BJ (cell line): ENCODE results near the gene ESPNL. TPM values are rescaled to one million over a fixed set of nuclear protein-coding genes. Genes with fewer than 3 reads are reported as not detected.

Experiments
- CTCF ChIA-PET: fragments of 350-600 bp; formaldehyde crosslinking; extraction: SDS; loops from one replicate; lab custom pipeline; 2021; ENCODE audit warnings: antibody characterized with exemption, inconsistent platforms; lab: Yijun Ruan, JAX
- POLR2A ChIA-PET: fragments of 300-600 bp; sonication (Branson Sonifier 250); formaldehyde crosslinking; extraction: SDS; loops from one replicate; lab custom pipeline; 2021; ENCODE audit warnings: antibody characterized with exemption; lab: Charles Lee
- DNase-seq: peaks from one replicate; pipeline ENCODE4 v3.0.0-alpha.2; 2011; ENCODE audit warnings: low read depth
- H3K27me3 ChIP-seq: 2 replicates; pipeline ENCODE4 v1.6.0; 2011; ENCODE audit warnings: low read length; ENCODE audit not compliant: control insufficient read depth, insufficient read depth
- H3K36me3 ChIP-seq: 2 replicates; pipeline ENCODE4 v1.5.1; 2011; ENCODE audit warnings: low read length; ENCODE audit not compliant: control insufficient read depth, insufficient read depth
- H3K4me3 ChIP-seq: 2 replicates; pipeline ENCODE4 v1.5.1; 2011; ENCODE audit warnings: low read depth, mild to moderate bottlenecking, control low read depth, low read length
- polyA plus RNA-seq: library from polyadenylated mRNA; depleted of rRNA; stranded (reverse); fragments of >200 nt; gene quantifications from 2 replicates; pipeline ENCODE4 v1.2.3, GENCODE V29; 2011
- TF ChIP-seq, protein P1 (sequence below): IDR thresholded peaks from 2 replicates; pipeline ENCODE4 v1.5.1; 2011; ENCODE audit warnings: low read depth, mild to moderate bottlenecking, control low read depth, inconsistent platforms, low read length, moderate library complexity; ENCODE audit not compliant: insufficient read depth

ESPNL gene
- polyA plus RNA-seq, 1 experiment = 2.1 TPM

DNA sequence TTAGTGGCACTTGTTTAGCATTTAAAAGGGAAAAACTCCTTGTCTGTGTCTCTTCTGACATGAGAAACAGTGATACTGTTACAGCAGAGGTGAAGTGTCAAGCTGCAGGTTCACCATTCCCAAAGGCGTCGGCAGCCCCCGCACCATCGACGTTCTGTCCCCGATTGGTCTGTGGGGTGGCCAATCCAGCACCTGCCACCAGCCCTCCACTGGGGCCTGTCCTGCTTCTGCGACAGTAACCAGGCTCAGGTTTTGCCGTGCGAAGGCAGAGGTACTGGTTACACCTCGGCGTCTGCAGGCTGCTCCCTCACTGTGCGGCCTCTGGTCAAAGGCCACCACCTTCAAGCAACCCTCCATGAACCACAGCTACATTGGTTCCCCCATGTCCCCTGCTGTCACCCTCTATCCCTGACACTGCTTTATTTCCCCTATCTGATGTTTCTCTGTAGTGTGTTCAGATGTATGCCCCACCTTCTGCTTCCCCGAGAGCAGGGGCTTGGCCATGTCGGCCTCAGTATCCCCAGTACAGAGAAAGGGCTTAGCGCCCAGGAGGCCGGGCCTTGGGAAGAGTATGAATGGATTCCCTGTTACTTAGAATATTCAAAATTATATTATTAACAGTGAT is 8.6 kb upstream of the ESPNL start:
- TF ChIP-seq, protein P1, sequence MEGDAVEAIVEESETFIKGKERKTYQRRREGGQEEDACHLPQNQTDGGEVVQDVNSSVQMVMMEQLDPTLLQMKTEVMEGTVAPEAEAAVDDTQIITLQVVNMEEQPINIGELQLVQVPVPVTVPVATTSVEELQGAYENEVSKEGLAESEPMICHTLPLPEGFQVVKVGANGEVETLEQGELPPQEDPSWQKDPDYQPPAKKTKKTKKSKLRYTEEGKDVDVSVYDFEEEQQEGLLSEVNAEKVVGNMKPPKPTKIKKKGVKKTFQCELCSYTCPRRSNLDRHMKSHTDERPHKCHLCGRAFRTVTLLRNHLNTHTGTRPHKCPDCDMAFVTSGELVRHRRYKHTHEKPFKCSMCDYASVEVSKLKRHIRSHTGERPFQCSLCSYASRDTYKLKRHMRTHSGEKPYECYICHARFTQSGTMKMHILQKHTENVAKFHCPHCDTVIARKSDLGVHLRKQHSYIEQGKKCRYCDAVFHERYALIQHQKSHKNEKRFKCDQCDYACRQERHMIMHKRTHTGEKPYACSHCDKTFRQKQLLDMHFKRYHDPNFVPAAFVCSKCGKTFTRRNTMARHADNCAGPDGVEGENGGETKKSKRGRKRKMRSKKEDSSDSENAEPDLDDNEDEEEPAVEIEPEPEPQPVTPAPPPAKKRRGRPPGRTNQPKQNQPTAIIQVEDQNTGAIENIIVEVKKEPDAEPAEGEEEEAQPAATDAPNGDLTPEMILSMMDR = no peak
- Histone ChIP-seq H3K4me3 (no peak overlapping the region), H3K36me3 (no peaks in the 10 kb centered on the region), H3K27me3 (no peaks in the 10 kb centered on the region)
- POLR2A ChIA-PET = no interaction called here
- CTCF ChIA-PET = no interaction called here
- no peak for DNase-seq

DNA sequence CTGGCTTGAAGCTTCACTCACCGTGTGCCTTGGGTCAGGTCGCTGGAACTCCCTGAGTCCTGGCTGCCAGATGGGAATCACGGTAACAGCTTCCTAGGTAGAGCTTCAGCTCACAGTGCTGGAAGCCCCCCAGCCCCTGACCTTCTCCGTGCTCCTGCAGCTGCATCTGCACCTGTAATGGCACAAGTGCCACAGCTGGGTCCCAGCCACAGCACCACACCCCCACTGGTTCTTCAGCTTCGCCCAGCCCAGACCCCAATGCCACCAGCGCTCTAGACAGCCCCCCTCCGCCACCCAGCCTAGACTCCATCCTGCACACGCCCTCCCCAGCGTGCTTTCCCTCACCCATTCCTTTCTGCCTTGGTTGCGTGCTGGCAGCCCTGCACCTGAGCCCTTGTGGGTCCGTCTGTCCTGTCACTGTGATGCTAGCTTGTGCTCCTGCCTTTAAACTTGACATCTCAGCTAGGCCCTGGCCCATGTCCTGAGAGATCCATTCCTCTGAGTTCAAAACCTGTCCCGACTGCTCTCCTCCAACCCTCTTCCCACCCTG is 7.6 kb upstream of the ESPNL start:
- ChIA-PET POLR2A (no interaction called here), CTCF (no interaction called here)
- TF ChIP-seq, protein P1 = no peak
- DNase-seq = no peak
- Histone ChIP-seq H3K4me3 (no peak overlapping the region), H3K27me3 (no peaks in the 10 kb centered on the region), H3K36me3 (no peaks in the 10 kb centered on the region)

DNA sequence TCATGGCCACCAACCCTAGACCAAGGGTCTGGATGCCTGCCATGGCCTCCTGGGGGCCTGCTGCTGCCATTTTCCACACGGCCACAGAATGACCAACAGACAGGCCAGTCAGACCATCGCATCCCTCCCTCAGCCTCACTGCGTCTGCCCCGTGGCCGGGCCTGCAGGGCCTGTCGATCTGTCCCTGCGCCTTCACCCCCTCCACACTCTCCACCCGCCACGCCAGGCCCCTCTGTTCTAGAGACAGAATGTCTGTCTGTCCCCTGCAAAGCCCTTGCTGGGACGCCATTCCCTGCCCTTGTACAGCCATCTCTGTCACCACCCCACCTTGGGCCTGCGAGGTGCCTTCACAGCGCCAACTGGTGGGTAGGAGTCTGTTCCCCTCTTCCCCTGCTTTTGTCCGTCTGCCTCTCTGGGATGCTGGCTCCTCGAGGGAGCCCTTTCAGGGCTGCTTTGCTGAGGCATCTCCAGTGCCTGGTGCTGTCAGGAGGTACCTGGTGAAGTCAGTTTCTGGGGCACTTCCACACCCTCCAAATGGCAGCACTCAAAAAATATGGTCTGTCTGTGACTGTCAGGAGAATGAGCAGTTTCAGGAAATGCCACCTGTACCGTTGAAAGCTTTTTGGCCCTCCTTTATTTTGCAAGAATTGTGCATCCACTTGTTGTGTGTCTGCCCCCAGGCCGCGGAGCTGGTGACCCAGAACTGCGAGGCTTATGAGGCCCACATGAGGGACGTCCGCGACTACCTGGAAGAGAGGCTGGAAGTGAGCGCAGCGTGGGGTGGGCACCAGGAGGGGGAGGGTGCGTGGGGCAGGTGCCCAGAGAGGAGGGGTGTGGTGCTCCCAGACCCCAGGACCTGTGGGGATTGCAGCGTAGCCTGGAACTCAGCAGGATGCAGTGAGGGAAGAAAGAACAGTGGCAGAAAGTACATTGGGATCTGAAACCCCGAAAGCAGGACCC is 6.7 kb upstream of the ESPNL start:
- TF ChIP-seq, protein P1 = no peak
- ChIA-PET CTCF (no interaction called here), POLR2A (no interaction called here)
- Histone ChIP-seq H3K27me3 (no peaks in the 10 kb centered on the region), H3K36me3 (no peaks in the 10 kb centered on the region), H3K4me3 (no peak overlapping the region)
- DNase-seq = no peak

DNA sequence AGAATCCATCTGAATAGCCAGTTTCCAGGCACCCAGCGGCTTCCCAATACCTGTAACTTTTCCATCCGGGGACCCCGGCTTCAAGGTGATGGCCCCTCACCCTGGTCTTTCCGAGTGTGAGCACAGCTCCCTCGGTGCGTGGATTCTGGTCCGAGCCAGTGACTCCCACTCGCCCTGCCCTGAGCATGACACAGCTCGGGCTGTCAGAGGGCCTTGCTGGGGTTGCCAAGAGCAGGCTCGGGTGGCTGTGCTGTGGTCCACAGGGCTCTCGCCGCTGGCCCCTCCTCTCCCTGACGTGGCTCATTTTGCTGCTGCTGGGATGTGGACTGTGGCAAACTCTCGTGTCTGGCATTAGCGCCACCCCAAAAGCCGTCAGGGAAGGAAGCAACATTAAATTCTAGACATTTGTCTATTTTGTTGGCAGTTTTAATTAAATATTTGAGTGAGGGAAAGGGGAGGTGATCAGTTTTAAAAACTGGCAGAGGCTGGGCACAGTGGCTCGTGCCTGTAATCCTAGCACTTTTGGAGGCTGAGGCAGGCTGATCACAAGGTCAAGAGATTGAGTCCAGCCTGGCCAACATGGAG is 5.6 kb upstream of the ESPNL start:
- POLR2A ChIA-PET = no interaction called here
- H3K27me3 ChIP-seq = no peaks in the 10 kb centered on the region
- TF ChIP-seq, protein P1 = no peak
- DNase-seq = no peak
- H3K4me3 ChIP-seq = no peak overlapping the region
- no peaks in the 10 kb centered on the region for H3K36me3 ChIP-seq
- CTCF ChIA-PET = no interaction called here

DNA sequence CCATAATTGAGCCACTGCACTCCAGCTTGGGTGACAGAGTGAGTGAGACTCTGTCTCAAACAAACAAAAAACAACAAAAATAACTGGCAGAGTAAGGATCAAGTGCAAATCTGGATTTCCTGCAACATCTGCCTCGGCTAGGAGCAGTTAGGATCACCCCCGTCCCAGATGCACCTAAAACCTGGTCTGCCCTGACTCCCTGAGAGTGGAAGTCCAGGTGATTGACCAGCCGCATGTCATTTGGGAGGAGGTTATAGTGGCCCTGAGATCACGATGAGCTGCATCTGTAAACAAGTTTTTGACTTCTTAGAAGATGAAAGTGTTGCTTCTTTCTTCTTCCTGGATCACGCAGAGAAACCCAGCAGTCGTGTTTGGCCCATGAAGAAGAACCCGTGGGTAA is 5.0 kb upstream of the ESPNL start:
- Histone ChIP-seq H3K4me3 (no peak overlapping the region), H3K27me3 (no peaks in the 10 kb centered on the region), H3K36me3 (no peaks in the 10 kb centered on the region)
- ChIA-PET CTCF (no interaction called here), POLR2A (no interaction called here)
- DNase-seq = no peak
- TF ChIP-seq, protein P1 = no peak
